DOHH2 (cell line): ENCODE results near the gene PGF.

ENCODE experiments used
- H3F3A ChIP-seq: fragments of 200-600 bp; sonication (generic), shearing (Covaris generic); 2 replicates; pipeline ENCODE4 v1.6.0; 2016; ENCODE audit warnings: antibody characterized with exemption, mild to moderate bottlenecking; ENCODE audit not compliant: control insufficient read depth, insufficient read depth
- H3K27ac ChIP-seq: fragments of 200-600 bp; sonication (generic); 2 replicates; pipeline ENCODE4 v1.5.1; 2014; ENCODE audit warnings: low read depth, mild to moderate bottlenecking, low read length, moderate library complexity
- H3K27me3 ChIP-seq: fragments of 200-600 bp; sonication (generic); 2 replicates; pipeline ENCODE4 v1.6.1; 2014; ENCODE audit warnings: mild to moderate bottlenecking, low read length, mixed read lengths; ENCODE audit not compliant: control insufficient read depth
- H3K36me3 ChIP-seq: fragments of 200-600 bp; sonication (generic); 2 replicates; pipeline ENCODE4 v1.6.1; 2014; ENCODE audit warnings: mild to moderate bottlenecking, low read length, moderate library complexity, mixed read lengths; ENCODE audit not compliant: control insufficient read depth
- H3K4me1 ChIP-seq: fragments of 200-600 bp; sonication (generic); 2 replicates; pipeline ENCODE4 v1.6.1; 2014; ENCODE audit warnings: mild to moderate bottlenecking, low read length, mixed read lengths; ENCODE audit not compliant: control insufficient read depth
- H3K4me2 ChIP-seq: fragments of 200-600 bp; sonication (generic); 2 replicates; pipeline ENCODE4 v1.6.0; 2014; ENCODE audit warnings: mild to moderate bottlenecking, low read length, moderate library complexity
- H3K4me3 ChIP-seq: fragments of 200-600 bp; sonication (generic); 2 replicates; pipeline ENCODE4 v1.5.1; 2014; ENCODE audit warnings: mild to moderate bottlenecking, low read length, mixed read lengths
- H3K79me2 ChIP-seq: fragments of 200-600 bp; sonication (generic); 2 replicates; pipeline ENCODE4 v1.6.1; 2014; ENCODE audit warnings: mild to moderate bottlenecking, low read length, mixed read lengths; ENCODE audit not compliant: control insufficient read depth
- H3K9me2 ChIP-seq: fragments of 200-600 bp; sonication (generic); replicated peaks from 2 replicates; pipeline ENCODE4 v1.6.1; 2014; ENCODE audit warnings: mild to moderate bottlenecking, low read length, mixed read lengths; ENCODE audit not compliant: control insufficient read depth
- H3K9me3 ChIP-seq: fragments of 200-600 bp; sonication (generic); 2 replicates; pipeline ENCODE4 v1.6.1; 2014; ENCODE audit warnings: antibody characterized with exemption, low read length, mixed read lengths; ENCODE audit not compliant: control insufficient read depth, insufficient read depth
- H4K20me1 ChIP-seq: fragments of 200-600 bp; sonication (generic); 2 replicates; pipeline ENCODE4 v1.6.0; 2014; ENCODE audit warnings: low read depth, mild to moderate bottlenecking, antibody characterized with exemption, low read length, moderate library complexity; ENCODE audit not compliant: control insufficient read depth, insufficient read depth
- EZH2phosphoT487 ChIP-seq: fragments of 200-600 bp; sonication (generic); IDR thresholded peaks from 2 replicates; pipeline ENCODE4 v1.6.1; 2017; ENCODE audit warnings: borderline replicate concordance, mild to moderate bottlenecking, antibody characterized with exemption, low read length, moderate library complexity, mixed read lengths
- TF ChIP-seq, protein P1 (sequence below): fragments of 200-600 bp; sonication (generic); IDR thresholded peaks from one replicate; pipeline ENCODE4 v1.5.1; 2014; ENCODE audit warnings: antibody characterized with exemption, mild to moderate bottlenecking, low read depth, low read length; ENCODE audit not compliant: poor library complexity, severe bottlenecking

The PGF gene

GRCh38 chr14:74980398-74980730, 25.0 kb upstream of the PGF start:
- Histone ChIP-seq H3K9me3 (no peaks in the 10 kb centered on the region), H3K4me3 (no peak overlapping the region), H3K4me1 (no peaks in the 10 kb centered on the region; the same call in 1 of the 2 replicates), H3K9me2 (no peaks in the 10 kb centered on the region), H3K36me3 (no peaks in the 10 kb centered on the region), H3K27me3 (no peaks in the 10 kb centered on the region), H3F3A (no peaks in the 10 kb centered on the region), H4K20me1 (no peaks in the 10 kb centered on the region), H3K79me2 (no peaks in the 10 kb centered on the region), H3K27ac (no peak overlapping the region), H3K4me2 (no peak overlapping the region)
- TF ChIP-seq EZH2phosphoT487, result no peak
- TF ChIP-seq, protein P1, sequence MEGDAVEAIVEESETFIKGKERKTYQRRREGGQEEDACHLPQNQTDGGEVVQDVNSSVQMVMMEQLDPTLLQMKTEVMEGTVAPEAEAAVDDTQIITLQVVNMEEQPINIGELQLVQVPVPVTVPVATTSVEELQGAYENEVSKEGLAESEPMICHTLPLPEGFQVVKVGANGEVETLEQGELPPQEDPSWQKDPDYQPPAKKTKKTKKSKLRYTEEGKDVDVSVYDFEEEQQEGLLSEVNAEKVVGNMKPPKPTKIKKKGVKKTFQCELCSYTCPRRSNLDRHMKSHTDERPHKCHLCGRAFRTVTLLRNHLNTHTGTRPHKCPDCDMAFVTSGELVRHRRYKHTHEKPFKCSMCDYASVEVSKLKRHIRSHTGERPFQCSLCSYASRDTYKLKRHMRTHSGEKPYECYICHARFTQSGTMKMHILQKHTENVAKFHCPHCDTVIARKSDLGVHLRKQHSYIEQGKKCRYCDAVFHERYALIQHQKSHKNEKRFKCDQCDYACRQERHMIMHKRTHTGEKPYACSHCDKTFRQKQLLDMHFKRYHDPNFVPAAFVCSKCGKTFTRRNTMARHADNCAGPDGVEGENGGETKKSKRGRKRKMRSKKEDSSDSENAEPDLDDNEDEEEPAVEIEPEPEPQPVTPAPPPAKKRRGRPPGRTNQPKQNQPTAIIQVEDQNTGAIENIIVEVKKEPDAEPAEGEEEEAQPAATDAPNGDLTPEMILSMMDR, result no peak

GRCh38 chr14:74979442-74980397, 24.3 kb upstream of the PGF start:
- H4K20me1 ChIP-seq, result no peaks in the 10 kb centered on the region

DNA sequence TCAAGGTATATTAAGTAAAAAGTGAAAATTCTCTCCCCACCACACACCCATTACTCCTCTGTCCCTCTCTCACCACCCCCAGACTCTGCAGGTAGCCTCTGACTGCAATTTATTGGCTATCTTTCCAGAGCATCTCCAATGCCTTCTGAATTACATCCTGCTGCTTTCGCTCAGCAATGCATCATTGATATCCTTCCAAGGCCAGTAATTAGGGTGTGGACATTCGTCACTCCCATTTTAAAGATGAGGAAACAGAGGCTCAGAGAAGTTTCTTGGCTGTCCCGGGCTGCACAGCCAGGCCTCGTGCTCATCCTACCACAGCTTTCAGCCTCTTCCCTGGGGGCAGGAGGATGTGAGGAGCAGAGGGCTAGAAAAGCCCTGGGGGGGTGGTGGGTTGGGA, 23.6 kb upstream of the PGF start:
- H3K4me2 ChIP-seq, result no peak overlapping the region
- TF ChIP-seq, protein P1, result no peak
- no peak for TF ChIP-seq EZH2phosphoT487
- H3K27ac ChIP-seq, result no peak overlapping the region
- H3K4me3 ChIP-seq, result no peak overlapping the region
- no peaks in the 10 kb centered on the region for H3K27me3 ChIP-seq
- H3K9me3 ChIP-seq, result no peaks in the 10 kb centered on the region
- H3F3A ChIP-seq, result no peaks in the 10 kb centered on the region
- H3K79me2 ChIP-seq, result no peaks in the 10 kb centered on the region
- H3K36me3 ChIP-seq, result no peaks in the 10 kb centered on the region
- H4K20me1 ChIP-seq, result no peaks in the 10 kb centered on the region
- H3K9me2 ChIP-seq, result no peaks in the 10 kb centered on the region
- H3K4me1 ChIP-seq, result no peaks in the 10 kb centered on the region; the same call in 1 of the 2 replicates

More at GRCh38 chr14:74979442-74980397, 24.3 kb upstream of the PGF start:
- no peak overlapping the region for H3K4me2 ChIP-seq
- no peak overlapping the region for H3K4me3 ChIP-seq
- no peaks in the 10 kb centered on the region for H3K9me2 ChIP-seq
- H3K4me1 ChIP-seq, result no peaks in the 10 kb centered on the region; the same call in 1 of the 2 replicates
- no peaks in the 10 kb centered on the region for H3K27me3 ChIP-seq
- H3F3A ChIP-seq, result no peaks in the 10 kb centered on the region
- no peaks in the 10 kb centered on the region for H3K79me2 ChIP-seq
- no peak overlapping the region for H3K27ac ChIP-seq
- no peak for TF ChIP-seq EZH2phosphoT487
- TF ChIP-seq, protein P1, result no peak
- no peaks in the 10 kb centered on the region for H3K9me3 ChIP-seq
- H3K36me3 ChIP-seq, result no peaks in the 10 kb centered on the region
